Activated CD8-positive, alpha-beta memory T cell treated with anti-CD3 and anti-CD28 coated beads, Interleukin-2, amount 10 ng/mL, durations not matched to agents 7 days and 5 days (primary cell): ENCODE results near the gene EFNA1. TPM values are rescaled to one million over a fixed set of nuclear protein-coding genes. Genes with fewer than 3 reads are reported as not detected.
A peak's percentile ranks its signal among the peaks of the same experiment; 100 is the strongest.

Source experiments
- ATAC-seq: fragments of 150-1000 bp; cut with Tn5 transposase; one replicate; pipeline ENCODE4 v1.10.0; 2021; ENCODE audit warnings: moderate library complexity
- CTCF ChIA-PET: fragments of 350-600 bp; sonication (Branson Sonifier 250); formaldehyde crosslinking; loops from one replicate; lab custom pipeline; 2021; ENCODE audit warnings: antibody characterized with exemption; lab: Charles Lee
- DNase-seq: peaks from one replicate; pipeline ENCODE4 v3.0.0-alpha.2; 2020
- H3K27ac Mint-ChIP-seq: one replicate; pipeline ENCODE4 v1.8.0; 2021; ENCODE audit warnings: mild to moderate bottlenecking, mixed read lengths
- H3K27me3 Mint-ChIP-seq: one replicate; pipeline ENCODE4 v1.8.0; 2021; ENCODE audit warnings: mixed read lengths
- H3K36me3 Mint-ChIP-seq: one replicate; pipeline ENCODE4 v1.8.0; 2021; ENCODE audit warnings: mild to moderate bottlenecking, mixed read lengths
- H3K4me1 Mint-ChIP-seq: one replicate; pipeline ENCODE4 v1.8.0; 2021; ENCODE audit warnings: mixed read lengths
- H3K4me3 Mint-ChIP-seq: one replicate; pipeline ENCODE4 v1.8.0; 2021; ENCODE audit warnings: mild to moderate bottlenecking, moderate library complexity, mixed read lengths
- H3K9me3 Mint-ChIP-seq: one replicate; pipeline ENCODE4 v1.8.0; 2022; ENCODE audit warnings: low read depth, mixed read lengths
- total RNA-seq, 2 experiments: library from RNA; stranded (reverse); gene quantifications; one replicate each; pipeline ENCODE4 v1.2.3, GENCODE V29; 2021

Gene EFNA1
- total RNA-seq, 2 experiments from 2014 or later: not detected

GRCh38 chr1:155177192-155177917 lies 49.7 kb downstream of the EFNA1 start:
- DNase-seq (peak; percentile 40), ATAC-seq (no peak)
- Mint-ChIP-seq H3K36me3 (peaks cover 16% of the 10 kb centered on the region), H3K27ac (peak overlapping the region; percentile 41), H3K4me3 (no peak overlapping the region), H3K4me1 (peaks cover 40% of the 10 kb centered on the region), H3K27me3 (no peaks in the 10 kb centered on the region), H3K9me3 (no peaks in the 10 kb centered on the region)
- CTCF ChIA-PET: interaction anchor here (0.7 to 2.3 kb wide), 16 partner anchors 8 to 415 kb away, joined by 3 to 27 read pairs (median 3); partner anchors contain the start of gene FDPS

- Mint-ChIP-seq H3K36me3 (peaks cover 16% of the 10 kb centered on the region), H3K27me3 (no peaks in the 10 kb centered on the region), H3K4me3 (no peak overlapping the region), H3K9me3 (no peaks in the 10 kb centered on the region), H3K27ac (no peak overlapping the region), H3K4me1 (peaks cover 38% of the 10 kb centered on the region)
- CTCF ChIA-PET: interaction anchor here (0.8 to 2.3 kb wide), 12 partner anchors 9 to 415 kb away, joined by 3 to 27 read pairs (median 3); partner anchors contain the start of gene FDPS
- DNase-seq (peak; percentile 38), ATAC-seq (no peak)
Observed at GRCh38 chr1:155177918-155178281, 50.2 kb downstream of the EFNA1 start.

- Mint-ChIP-seq H3K9me3 (no peaks in the 10 kb centered on the region), H3K27ac (no peak overlapping the region)
Observed at GRCh38 chr1:155178441-155179111, 50.9 kb downstream of the EFNA1 start.

GRCh38 chr1:155179112-155180031 lies 51.7 kb downstream of the EFNA1 start:
- no peak overlapping the region for H3K27ac Mint-ChIP-seq
- H3K4me3 Mint-ChIP-seq: no peak overlapping the region
- ATAC-seq: no peak
- peaks cover 18% of the 10 kb centered on the region for H3K36me3 Mint-ChIP-seq
- H3K4me1 Mint-ChIP-seq: peaks cover 30% of the 10 kb centered on the region
- no peaks in the 10 kb centered on the region for H3K9me3 Mint-ChIP-seq
- H3K27me3 Mint-ChIP-seq: no peaks in the 10 kb centered on the region
- CTCF ChIA-PET: interaction anchor here (2.2 to 2.4 kb wide), 2 partner anchors 12 to 14 kb away, joined by 8 to 13 read pairs; no protein-coding TSS in a partner anchor
- DNase-seq: no peak

More at GRCh38 chr1:155178441-155179111, 50.9 kb downstream of the EFNA1 start:
- no peak for ATAC-seq
- Mint-ChIP-seq H3K4me1 (peaks cover 33% of the 10 kb centered on the region), H3K4me3 (no peak overlapping the region), H3K36me3 (peaks cover 18% of the 10 kb centered on the region), H3K27me3 (no peaks in the 10 kb centered on the region)
- no peak for DNase-seq
- CTCF ChIA-PET: interaction anchor here (0.8 to 2.3 kb wide), 5 partner anchors 11 to 71 kb away, joined by 3 to 27 read pairs (median 3); no protein-coding TSS in a partner anchor

GRCh38 chr1:155181371-155182051 lies 53.8 kb downstream of the EFNA1 start:
- DNase-seq (no peak), ATAC-seq (no peak)
- H3K9me3 Mint-ChIP-seq: no peaks in the 10 kb centered on the region
- H3K4me1 Mint-ChIP-seq: peaks cover 15% of the 10 kb centered on the region
- H3K27me3 Mint-ChIP-seq: no peaks in the 10 kb centered on the region
- CTCF ChIA-PET: interaction anchor here (1.1 to 2.4 kb wide), 2 partner anchors 12 to 26 kb away, joined by 3 to 13 read pairs; partner anchors contain the start of gene THBS3
- H3K27ac Mint-ChIP-seq: no peak overlapping the region
- peaks cover 18% of the 10 kb centered on the region for H3K36me3 Mint-ChIP-seq
- H3K4me3 Mint-ChIP-seq: no peak overlapping the region

GRCh38 chr1:155182052-155182550 lies 54.4 kb downstream of the EFNA1 start:
- ATAC-seq (no peak), DNase-seq (no peak)
- no peak overlapping the region for H3K27ac Mint-ChIP-seq
- H3K36me3 Mint-ChIP-seq: peaks cover 18% of the 10 kb centered on the region
- CTCF ChIA-PET: no interaction called here
- H3K27me3 Mint-ChIP-seq: no peaks in the 10 kb centered on the region
- no peaks in the 10 kb centered on the region for H3K9me3 Mint-ChIP-seq
- no peak overlapping the region for H3K4me3 Mint-ChIP-seq
- H3K4me1 Mint-ChIP-seq: peaks cover 10% of the 10 kb centered on the region

GRCh38 chr1:155183775-155184221 lies 56.1 kb downstream of the EFNA1 start:
- Mint-ChIP-seq H3K36me3 (peaks cover 12% of the 10 kb centered on the region), H3K27ac (no peak overlapping the region), H3K27me3 (no peaks in the 10 kb centered on the region), H3K9me3 (no peaks in the 10 kb centered on the region), H3K4me3 (no peak overlapping the region), H3K4me1 (peaks cover 11% of the 10 kb centered on the region)
- ATAC-seq (no peak), DNase-seq (no peak)
- CTCF ChIA-PET: interaction anchor here (1.4 to 2.9 kb wide), 3 partner anchors 9 to 11 kb away, joined by 4 to 16 read pairs (median 11); partner anchors contain the start of gene KRTCAP2

- CTCF ChIA-PET: interaction anchor here (1.4 to 2.9 kb wide), 3 partner anchors 9 to 12 kb away, joined by 4 to 16 read pairs (median 11); partner anchors contain the start of gene KRTCAP2
- Mint-ChIP-seq H3K4me3 (no peak overlapping the region), H3K27me3 (no peaks in the 10 kb centered on the region), H3K27ac (no peak overlapping the region), H3K4me1 (peaks cover 11% of the 10 kb centered on the region), H3K9me3 (no peaks in the 10 kb centered on the region), H3K36me3 (peaks cover 7% of the 10 kb centered on the region)
- DNase-seq (no peak), ATAC-seq (no peak)
Observed at GRCh38 chr1:155184351-155184811, 56.7 kb downstream of the EFNA1 start.

Other genes with a start within 250 kb of the EFNA1 start
- gene PMVK, start 191.2 kb upstream of the EFNA1 start, total RNA-seq: 10 to 100 TPM; 43.6 to 46.8 TPM
- 10 to 100 TPM; 52.6 to 61.5 TPM for gene PBXIP1, start 171.8 kb upstream of the EFNA1 start, total RNA-seq
- 10 to 100 TPM; 44.0 to 47.9 TPM for gene PYGO2, start 166.1 kb upstream of the EFNA1 start, total RNA-seq
- gene SHC1, start 157.1 kb upstream of the EFNA1 start, total RNA-seq: 10 to 100 TPM; 48.0 to 57.4 TPM
- 100 to 1,000 TPM; 149 to 155 TPM for gene CKS1B, start 153.2 kb upstream of the EFNA1 start, total RNA-seq
- 10 to 100 TPM; 48.2 to 63.7 TPM for gene FLAD1, start 144.5 kb upstream of the EFNA1 start, total RNA-seq
- gene LENEP, start 134.3 kb upstream of the EFNA1 start, total RNA-seq: 1 to 10 TPM in 1 of 2 experiments, under 1 TPM in 1; 0.91 to 1.2 TPM
- gene ZBTB7B, start 125.1 kb upstream of the EFNA1 start, total RNA-seq: 10 to 100 TPM; 58.1 to 74.8 TPM
- under 1 TPM; 0.09 to 0.29 TPM for gene DCST2, start 94.1 kb upstream of the EFNA1 start, total RNA-seq
- gene DCST1, start 94.1 kb upstream of the EFNA1 start, total RNA-seq: not detected
- gene ADAM15, start 76.6 kb upstream of the EFNA1 start, total RNA-seq: 10 to 100 TPM; 41.7 to 47.5 TPM
- gene EFNA4, start 64.1 kb upstream of the EFNA1 start, total RNA-seq: 1 to 10 TPM; 3.8 to 5.3 TPM
- gene EFNA3, start 49.0 kb upstream of the EFNA1 start, total RNA-seq: 1 to 10 TPM; 1.9 to 2.8 TPM
- 10 to 100 TPM; 39.8 to 41.2 TPM for gene SLC50A1, start 8.0 kb downstream of the EFNA1 start, total RNA-seq
- gene DPM3, start 12.7 kb downstream of the EFNA1 start, total RNA-seq: 10 to 100 TPM; 54.2 to 57.0 TPM
- 100 to 1,000 TPM; 166 to 177 TPM for gene KRTCAP2, start 45.4 kb downstream of the EFNA1 start, total RNA-seq
- gene TRIM46, start 46.0 kb downstream of the EFNA1 start, total RNA-seq: 10 to 100 TPM; 11.2 to 16.1 TPM
- 10 to 100 TPM; 14.3 to 23.5 TPM for gene THBS3, start 80.0 kb downstream of the EFNA1 start, total RNA-seq
- gene MTX1, start 80.8 kb downstream of the EFNA1 start, total RNA-seq: 10 to 100 TPM; 39.0 to 48.6 TPM
- 10 to 100 TPM; 30.7 to 32.3 TPM for gene ENTREP3, start 127.6 kb downstream of the EFNA1 start, total RNA-seq
- gene SCAMP3, start 134.5 kb downstream of the EFNA1 start, total RNA-seq: 100 to 1,000 TPM in 1 of 2 experiments, 10 to 100 TPM in 1; 82.0 to 108 TPM
- gene CLK2, start 145.6 kb downstream of the EFNA1 start, total RNA-seq: 100 to 1,000 TPM in 1 of 2 experiments, 10 to 100 TPM in 1; 94.8 to 108 TPM
- gene HCN3, start 149.6 kb downstream of the EFNA1 start, total RNA-seq: 1 to 10 TPM; 5.4 to 6.1 TPM
- not detected for gene PKLR, start 173.6 kb downstream of the EFNA1 start, total RNA-seq
- gene FDPS, start 181.0 kb downstream of the EFNA1 start, total RNA-seq: 100 to 1,000 TPM; 329 to 406 TPM
- gene RUSC1, start 193.0 kb downstream of the EFNA1 start, total RNA-seq: 10 to 100 TPM; 29.1 to 33.2 TPM